ENCODE data around the gene NFYC. TPM values are rescaled to one million over a fixed set of nuclear protein-coding genes. Genes with fewer than 3 reads are reported as not detected.
"Not testable (repeated sequence)": the region's sequence is repeated elsewhere in the genome, so short reads cannot be mapped to it uniquely, and the experiment has no call there.

NFYC gene
- total RNA-seq, 4 donors from 2014 or later = 39.9 to 43.3 (median 41.8) TPM

- Histone ChIP-seq H3K4me3 (no peak overlapping the region), H3K27ac (peak overlapping the region in 1 of 4 donors; percentile 40), H3K36me3 (no peaks in the 10 kb centered on the region), H3K4me1 (peaks cover 0 to 74% (median 4%) of the 10 kb centered on the region in 3 donors), H3K9me3 (no peaks in the 10 kb centered on the region), H3K27me3 (no peaks in the 10 kb centered on the region)
- DNase-seq = no peak
- intact Hi-C loops (cut with DNase I) = no loop called here
- WGBS, 2 donors = 64 to 74% methylated on average over 3 of the region's 3 CpGs
- TF ChIP-seq, protein P1, sequence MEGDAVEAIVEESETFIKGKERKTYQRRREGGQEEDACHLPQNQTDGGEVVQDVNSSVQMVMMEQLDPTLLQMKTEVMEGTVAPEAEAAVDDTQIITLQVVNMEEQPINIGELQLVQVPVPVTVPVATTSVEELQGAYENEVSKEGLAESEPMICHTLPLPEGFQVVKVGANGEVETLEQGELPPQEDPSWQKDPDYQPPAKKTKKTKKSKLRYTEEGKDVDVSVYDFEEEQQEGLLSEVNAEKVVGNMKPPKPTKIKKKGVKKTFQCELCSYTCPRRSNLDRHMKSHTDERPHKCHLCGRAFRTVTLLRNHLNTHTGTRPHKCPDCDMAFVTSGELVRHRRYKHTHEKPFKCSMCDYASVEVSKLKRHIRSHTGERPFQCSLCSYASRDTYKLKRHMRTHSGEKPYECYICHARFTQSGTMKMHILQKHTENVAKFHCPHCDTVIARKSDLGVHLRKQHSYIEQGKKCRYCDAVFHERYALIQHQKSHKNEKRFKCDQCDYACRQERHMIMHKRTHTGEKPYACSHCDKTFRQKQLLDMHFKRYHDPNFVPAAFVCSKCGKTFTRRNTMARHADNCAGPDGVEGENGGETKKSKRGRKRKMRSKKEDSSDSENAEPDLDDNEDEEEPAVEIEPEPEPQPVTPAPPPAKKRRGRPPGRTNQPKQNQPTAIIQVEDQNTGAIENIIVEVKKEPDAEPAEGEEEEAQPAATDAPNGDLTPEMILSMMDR (IDR thresholded peaks at IDR 0.05) = no peak
- TF ChIP-seq POLR2A (IDR thresholded peaks at IDR 0.05) = no peak
Observed at GRCh38 chr1:40722622-40723021, 31.1 kb downstream of the NFYC start.

- Histone ChIP-seq H3K36me3 (no peaks in the 10 kb centered on the region), H3K4me3 (no peak overlapping the region), H3K27ac (peak overlapping the region in 3 of 4 donors; percentile 5 to 40 (median 22)), H3K4me1 (peaks cover 0 to 71% (median 4%) of the 10 kb centered on the region in 3 donors), H3K9me3 (no peaks in the 10 kb centered on the region), H3K27me3 (no peaks in the 10 kb centered on the region)
- no peak for DNase-seq
- 71% methylated on average over 8 of the region's 8 CpGs for WGBS, 2 donors
- TF ChIP-seq, protein P1 (IDR thresholded peaks at IDR 0.05) = no peak
- TF ChIP-seq POLR2A (IDR thresholded peaks at IDR 0.05) = no peak
- intact Hi-C loops (cut with DNase I) = no loop called here
Observed at GRCh38 chr1:40723196-40723955, 31.9 kb downstream of the NFYC start.

DNA sequence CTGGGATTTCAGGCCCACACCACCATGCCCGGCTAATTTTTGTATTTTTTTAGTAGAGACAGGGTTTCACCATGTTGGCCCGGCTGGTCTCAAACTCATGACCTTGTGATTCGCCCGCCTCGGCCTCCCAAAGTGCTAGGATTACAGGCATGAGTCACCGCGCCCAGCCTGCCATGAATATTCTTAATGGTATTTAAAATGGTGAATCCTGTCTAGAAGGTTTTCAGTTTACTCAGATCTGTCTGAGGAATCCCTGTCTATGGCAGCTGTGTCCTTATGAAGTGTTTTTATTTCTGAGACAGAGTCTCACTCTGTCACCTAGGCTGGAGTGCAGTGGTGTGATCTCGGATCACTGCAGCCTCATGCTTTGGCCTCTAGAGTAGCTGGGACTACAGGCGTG, 36.2 kb downstream of the NFYC start:
- WGBS, 2 donors = 80 to 85% methylated on average over 9 of the region's 9 CpGs
- H3K27me3 ChIP-seq; DNase-seq; H3K27ac ChIP-seq; H3K9me3 ChIP-seq; H3K4me3 ChIP-seq; intact Hi-C loops (cut with DNase I); H3K36me3 ChIP-seq: not testable (repeated sequence)
- H3K4me1 ChIP-seq = peaks cover 0 to 48% (median 9%) of the 10 kb centered on the region in 3 donors

GRCh38 chr1:40729316-40729862, 37.9 kb downstream of the NFYC start:
- H3K4me3 ChIP-seq; H3K9me3 ChIP-seq; H3K27ac ChIP-seq; DNase-seq; H3K36me3 ChIP-seq; H3K27me3 ChIP-seq; intact Hi-C loops (cut with DNase I): not testable (repeated sequence)
- peaks cover 0 to 36% (median 5%) of the 10 kb centered on the region in 3 donors for H3K4me1 ChIP-seq
- WGBS, 2 donors = 91 to 98% methylated on average over 5 of the region's 5 CpGs

GRCh38 chr1:40732756-40733301, 41.3 kb downstream of the NFYC start:
- intact Hi-C loops (cut with DNase I) = no loop called here
- no peak overlapping the region for H3K4me3 ChIP-seq
- WGBS, 2 donors = 54 to 80% methylated on average over 2 of the region's 2 CpGs

More at GRCh38 chr1:40732756-40733301, 41.3 kb downstream of the NFYC start:
- H3K4me1 ChIP-seq = peaks cover 0 to 51% (median 10%) of the 10 kb centered on the region in 3 donors
- no peak for DNase-seq
- TF ChIP-seq, protein P1 (IDR thresholded peaks at IDR 0.05) = no peak
- TF ChIP-seq POLR2A (IDR thresholded peaks at IDR 0.05) = no peak
- no peak overlapping the region for H3K27ac ChIP-seq
- no peaks in the 10 kb centered on the region for H3K27me3 ChIP-seq
- H3K36me3 ChIP-seq = no peaks in the 10 kb centered on the region
- H3K9me3 ChIP-seq = no peaks in the 10 kb centered on the region
